NK-92 (cell line): ENCODE data around the gene SHROOM2.

Experiments
- DNase-seq: peaks from one replicate; lab custom pipeline; 2025; ENCODE audit not compliant: unreplicated experiment; lab: John Stamatoyannopoulos, UW

Gene SHROOM2

DNA sequence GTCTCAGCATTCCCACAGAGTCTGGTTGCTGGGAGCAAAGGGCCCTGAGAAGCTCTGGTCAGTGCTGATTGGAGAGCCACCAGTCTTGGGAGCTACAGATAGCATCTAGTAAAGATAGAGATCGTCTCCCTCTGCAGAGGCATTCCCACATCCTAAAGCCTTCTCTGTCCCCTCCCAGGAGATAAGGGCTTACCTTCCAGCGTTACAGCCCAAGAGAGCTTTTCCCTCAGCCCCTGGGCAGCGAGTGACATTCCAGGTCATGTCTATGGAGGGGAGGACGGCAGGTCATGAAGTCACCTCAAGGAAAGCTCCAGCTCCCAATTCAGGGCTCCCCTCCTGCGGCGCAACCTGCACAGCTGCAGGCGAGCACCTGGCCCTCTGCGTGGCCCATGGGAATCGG, 210.8 kb downstream of the SHROOM2 start:
- no peak for DNase-seq

DNA sequence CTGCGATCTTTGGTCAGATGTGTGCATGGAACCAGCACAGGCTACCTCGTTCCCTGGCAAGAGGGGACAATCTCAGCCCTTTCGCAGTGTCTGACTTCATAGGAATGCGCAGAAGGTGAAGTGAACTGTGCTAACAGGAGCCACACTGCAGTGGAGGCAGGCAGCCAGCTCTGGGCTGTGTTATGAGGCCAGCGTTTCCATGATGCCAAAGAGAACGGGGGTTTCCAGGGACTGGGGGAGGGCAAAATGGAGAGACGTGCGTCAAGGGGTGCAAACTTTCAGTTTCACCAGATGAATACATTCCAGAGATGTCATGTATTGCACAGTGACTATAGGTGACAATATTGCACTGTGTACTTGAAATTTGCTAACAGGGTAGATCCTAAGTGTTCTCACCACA, 211.3 kb downstream of the SHROOM2 start:
- no peak for DNase-seq
